Calu3 (cell line): ENCODE measurements around the gene METAP2. TPM values are rescaled to one million over a fixed set of nuclear protein-coding genes. Genes with fewer than 3 reads are reported as not detected.

Experiments
- BruUV-seq: library from RNA; stranded (reverse); fragments of 400-500 nt; replicated peaks from 2 replicates; lab custom pipeline; 2021; lab: Mats Ljungman, UMichigan
- CTCF ChIA-PET: fragments of 300-600 bp; sonication (Branson Sonifier 250); formaldehyde crosslinking; loops from one replicate; lab custom pipeline; 2022; ENCODE audit warnings: antibody characterized with exemption; lab: Charles Lee
- DNase-seq: peaks from one replicate; pipeline ENCODE4 v3.0.0; 2022
- H3K27ac Mint-ChIP-seq: one replicate; pipeline ENCODE4 v1.8.0; 2022; ENCODE audit warnings: mixed read lengths; ENCODE audit not compliant: unreplicated experiment
- H3K27me3 Mint-ChIP-seq: one replicate; pipeline ENCODE4 v1.8.0; 2022; ENCODE audit warnings: mixed read lengths; ENCODE audit not compliant: unreplicated experiment
- H3K36me3 Mint-ChIP-seq: one replicate; pipeline ENCODE4 v1.8.0; 2022; ENCODE audit warnings: mild to moderate bottlenecking, moderate library complexity, mixed read lengths; ENCODE audit not compliant: insufficient read depth, unreplicated experiment
- H3K4me1 Mint-ChIP-seq: one replicate; pipeline ENCODE4 v1.8.0; 2022; ENCODE audit warnings: mild to moderate bottlenecking, low read depth, mixed read lengths; ENCODE audit not compliant: unreplicated experiment
- H3K4me3 Mint-ChIP-seq: one replicate; pipeline ENCODE4 v1.8.0; 2022; ENCODE audit warnings: mild to moderate bottlenecking, low read depth, moderate library complexity, mixed read lengths; ENCODE audit not compliant: unreplicated experiment
- H3K9me3 Mint-ChIP-seq: one replicate; pipeline ENCODE4 v1.8.0; 2022; ENCODE audit warnings: low read depth, mixed read lengths; ENCODE audit not compliant: unreplicated experiment
- CTCF ChIP-seq: fragments of 200-600 bp; IDR thresholded peaks from one replicate; pipeline ENCODE4 v1.8.0; 2022; ENCODE audit warnings: antibody characterized with exemption; ENCODE audit not compliant: unreplicated experiment
- intact Hi-C: fragments of 100-400 bp; cut with micrococcal nuclease; formaldehyde crosslinking; loops from one replicate; pipeline ENCODE4 v1.10.0; 2022; ENCODE audit not compliant: unreplicated experiment
- total RNA-seq: library from RNA; stranded (reverse); gene quantifications from 2 replicates; pipeline ENCODE4 v1.2.3, GENCODE V29; 2022

Gene METAP2
- total RNA-seq, 1 experiment from 2014 or later, result 96.3 TPM

GRCh38 chr12:95470300-95470699 is 3.7 kb upstream of the METAP2 start:
- Mint-ChIP-seq H3K4me1 (peaks cover 11% of the 10 kb centered on the region), H3K4me3 (no peak overlapping the region), H3K27me3 (no peaks in the 10 kb centered on the region), H3K9me3 (no peaks in the 10 kb centered on the region), H3K27ac (no peak overlapping the region), H3K36me3 (peaks cover 24% of the 10 kb centered on the region)
- CTCF ChIA-PET, result interaction anchor here (0.6 to 0.7 kb wide), 2 partner anchors 151 to 313 kb away, joined by 3 to 5 read pairs; no protein-coding TSS in a partner anchor
- TF ChIP-seq CTCF, result no peak
- no TSS peak for BruUV-seq
- intact Hi-C loops, result loop anchor here (5.0 kb wide), 1 partner anchor 133 kb away; no protein-coding TSS in a partner anchor
- DNase-seq, result no peak

DNA sequence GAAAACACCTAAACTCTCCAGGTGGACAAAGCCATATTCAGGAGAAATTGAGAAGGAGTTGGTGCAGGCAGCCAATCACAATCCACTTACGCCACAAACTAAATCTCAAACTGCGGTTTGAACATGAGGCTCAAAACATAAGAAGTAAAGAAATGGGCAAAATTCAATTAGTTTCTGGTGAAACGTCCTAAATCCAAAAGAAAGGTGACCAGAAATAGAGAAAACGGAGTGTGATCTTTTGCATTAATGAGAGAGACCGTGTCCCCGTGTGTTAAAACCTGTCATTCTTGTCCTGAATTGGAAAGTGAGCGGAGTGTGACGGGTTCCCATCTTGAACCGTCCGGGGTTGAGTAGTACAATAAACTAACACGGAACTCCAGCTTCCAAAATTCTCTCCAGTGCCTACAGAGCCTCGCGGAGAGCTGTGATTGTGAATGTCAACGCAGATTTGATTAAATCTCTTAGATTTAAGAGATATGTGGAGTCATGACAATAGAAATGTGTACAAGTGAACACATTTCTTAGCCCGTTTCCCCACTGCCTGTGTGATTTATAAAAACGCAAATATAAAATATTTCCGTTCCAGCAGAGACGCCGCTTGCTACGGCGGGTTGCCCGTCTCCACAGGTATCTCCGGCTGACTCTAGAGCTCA is 595 bp upstream of the METAP2 start:
- H3K36me3 Mint-ChIP-seq, result peaks cover 39% of the 10 kb centered on the region
- CTCF ChIA-PET, result interaction anchor here (0.6 to 1.4 kb wide), 7 partner anchors 24 to 470 kb away, joined by 3 to 5 read pairs (median 3); partner anchors contain the start of gene AMDHD1
- no peak for TF ChIP-seq CTCF
- TSS peak; percentile 96 for BruUV-seq
- intact Hi-C loops, result loop anchor here (1.0 to 5.0 kb wide), 2 partner anchors 136 to 375 kb away; no protein-coding TSS in a partner anchor
- peak overlapping the region; percentile 89 for H3K4me3 Mint-ChIP-seq
- H3K4me1 Mint-ChIP-seq, result peaks cover 22% of the 10 kb centered on the region
- no peaks in the 10 kb centered on the region for H3K27me3 Mint-ChIP-seq
- peak; percentile 49 for DNase-seq
- no peaks in the 10 kb centered on the region for H3K9me3 Mint-ChIP-seq
- H3K27ac Mint-ChIP-seq, result peak overlapping the region; percentile 97

GRCh38 chr12:95474660-95474958 is 657 bp downstream of the METAP2 start:
- H3K4me3 Mint-ChIP-seq, result peak overlapping the region; percentile 89
- no peaks in the 10 kb centered on the region for H3K27me3 Mint-ChIP-seq
- H3K9me3 Mint-ChIP-seq, result no peaks in the 10 kb centered on the region
- peaks cover 39% of the 10 kb centered on the region for H3K36me3 Mint-ChIP-seq
- CTCF ChIA-PET, result interaction anchor here (0.7 to 1.3 kb wide), 4 partner anchors 11 to 401 kb away, joined by 3 read pairs; partner anchors contain the start of gene NR2C1
- peaks cover 32% of the 10 kb centered on the region for H3K4me1 Mint-ChIP-seq
- BruUV-seq, result no TSS peak
- intact Hi-C loops, result loop anchor here (5.0 kb wide), 1 partner anchor 137 kb away; no protein-coding TSS in a partner anchor
- DNase-seq, result peak; percentile 8
- TF ChIP-seq CTCF, result no peak
- peak overlapping the region; percentile 97 for H3K27ac Mint-ChIP-seq

GRCh38 chr12:95480230-95480629 is 6.3 kb downstream of the METAP2 start:
- Mint-ChIP-seq H3K9me3 (no peaks in the 10 kb centered on the region), H3K27ac (no peak overlapping the region), H3K27me3 (no peaks in the 10 kb centered on the region), H3K4me3 (no peak overlapping the region), H3K4me1 (peaks cover 22% of the 10 kb centered on the region), H3K36me3 (peaks cover 21% of the 10 kb centered on the region)
- intact Hi-C loops, result no loop called here
- CTCF ChIA-PET, result no interaction called here
- no TSS peak for BruUV-seq
- no peak for DNase-seq
- no peak for TF ChIP-seq CTCF
